Kidney epithelial cell (primary cell): ENCODE data around the gene DDC. TPM values are rescaled to one million over a fixed set of nuclear protein-coding genes. Genes with fewer than 3 reads are reported as not detected.

Experiments
- DNase-seq: peaks from one replicate; pipeline ENCODE4 v3.0.0-alpha.2; 2010; ENCODE audit warnings: low read depth
- H3K27me3 ChIP-seq: 2 replicates; pipeline ENCODE4 v1.6.0; 2011; ENCODE audit warnings: low read length; ENCODE audit not compliant: control insufficient read depth, insufficient read depth
- H3K36me3 ChIP-seq: 2 replicates; pipeline ENCODE4 v1.5.1; 2011; ENCODE audit warnings: low read length; ENCODE audit not compliant: control insufficient read depth, insufficient read depth
- H3K4me3 ChIP-seq: 2 replicates; pipeline ENCODE4 v1.5.1; 2011; ENCODE audit warnings: low read depth, mild to moderate bottlenecking, control low read depth, low read length
- CTCF ChIP-seq: IDR thresholded peaks from 2 replicates; pipeline ENCODE4 v1.5.1; 2011; ENCODE audit warnings: mild to moderate bottlenecking, moderate library complexity, low read length, control low read depth, inconsistent platforms; ENCODE audit not compliant: insufficient read depth, poor library complexity, severe bottlenecking
- total RNA-seq: library from RNA; depleted of rRNA; stranded (reverse); fragments of >200 nt; gene quantifications from 2 replicates; pipeline ENCODE4 v1.2.3, GENCODE V29; 2015

Gene DDC
- total RNA-seq, 1 donor from 2014 or later: not detected

- no peak for DNase-seq
- no peaks in the 10 kb centered on the region for H3K36me3 ChIP-seq
- H3K27me3 ChIP-seq: no peaks in the 10 kb centered on the region
- H3K4me3 ChIP-seq: no peak overlapping the region
- no peak for TF ChIP-seq CTCF
These were observed 69.5 kb downstream of the DDC start for GRCh38 chr7:50495746-50496145.

DNA sequence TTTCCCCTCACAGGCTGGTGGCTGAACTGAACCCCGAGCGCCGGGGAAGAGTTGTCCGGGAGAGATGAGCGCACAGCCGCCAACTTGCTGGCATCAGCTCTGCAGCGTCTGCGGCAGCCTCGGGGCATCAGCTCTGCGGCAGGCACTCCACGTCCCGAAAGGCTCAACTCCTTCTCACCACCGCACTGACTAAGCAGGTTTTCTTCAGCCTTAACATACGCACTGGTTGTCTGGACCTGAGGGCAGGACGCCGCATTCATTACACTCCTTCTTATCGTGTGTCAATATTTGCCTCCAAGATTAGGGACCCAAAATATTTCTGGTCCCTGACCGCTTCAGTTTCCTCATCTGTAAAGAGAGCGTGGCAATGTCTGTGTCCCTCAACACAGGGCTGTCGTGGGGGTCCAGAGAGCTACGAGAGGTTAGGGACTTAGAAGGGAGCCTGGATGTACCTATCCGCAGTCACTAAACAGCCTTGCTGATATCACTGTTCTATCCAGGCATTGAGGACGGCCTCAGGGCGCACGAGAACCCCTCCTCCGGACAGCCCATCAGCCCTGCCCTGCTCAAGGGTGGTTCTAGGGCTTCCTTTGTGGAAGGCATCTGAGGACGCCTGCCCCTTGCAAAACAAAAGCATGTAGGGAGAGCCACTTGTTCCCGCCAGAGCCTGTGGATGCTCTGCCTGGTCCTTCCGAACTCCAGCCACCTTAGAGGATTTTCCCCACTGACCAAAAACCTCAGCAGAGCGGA is 72.3 kb downstream of the DDC start:
- no peak overlapping the region for H3K4me3 ChIP-seq
- TF ChIP-seq CTCF: no peak
- H3K27me3 ChIP-seq: no peaks in the 10 kb centered on the region
- H3K36me3 ChIP-seq: no peaks in the 10 kb centered on the region
- no peak for DNase-seq

GRCh38 chr7:50491943-50492342 is 73.3 kb downstream of the DDC start:
- H3K36me3 ChIP-seq: no peaks in the 10 kb centered on the region
- TF ChIP-seq CTCF: no peak
- no peak overlapping the region for H3K4me3 ChIP-seq
- no peaks in the 10 kb centered on the region for H3K27me3 ChIP-seq
- DNase-seq: no peak

DNA sequence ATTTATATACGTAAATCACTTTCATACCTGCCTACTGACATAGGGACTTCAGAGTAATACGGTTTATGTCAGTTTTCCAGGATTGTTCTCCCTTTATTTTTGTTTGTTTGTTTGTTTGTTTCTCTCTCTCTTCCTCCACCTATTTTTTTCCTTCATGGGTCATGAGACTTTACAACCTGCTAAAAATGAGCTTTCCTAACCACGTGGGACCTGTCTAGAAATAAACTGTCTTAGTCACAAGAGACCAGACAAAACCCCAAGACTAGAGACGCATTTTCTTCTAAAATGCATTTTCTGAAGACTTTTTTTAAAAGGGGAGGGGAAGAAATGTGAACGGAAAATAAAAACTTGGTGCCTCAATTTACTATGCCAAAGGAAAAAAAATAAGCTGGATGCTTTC is 74.0 kb downstream of the DDC start:
- Histone ChIP-seq H3K4me3 (no peak overlapping the region), H3K36me3 (no peaks in the 10 kb centered on the region), H3K27me3 (no peaks in the 10 kb centered on the region)
- no peak for DNase-seq
- no peak for TF ChIP-seq CTCF

DNA sequence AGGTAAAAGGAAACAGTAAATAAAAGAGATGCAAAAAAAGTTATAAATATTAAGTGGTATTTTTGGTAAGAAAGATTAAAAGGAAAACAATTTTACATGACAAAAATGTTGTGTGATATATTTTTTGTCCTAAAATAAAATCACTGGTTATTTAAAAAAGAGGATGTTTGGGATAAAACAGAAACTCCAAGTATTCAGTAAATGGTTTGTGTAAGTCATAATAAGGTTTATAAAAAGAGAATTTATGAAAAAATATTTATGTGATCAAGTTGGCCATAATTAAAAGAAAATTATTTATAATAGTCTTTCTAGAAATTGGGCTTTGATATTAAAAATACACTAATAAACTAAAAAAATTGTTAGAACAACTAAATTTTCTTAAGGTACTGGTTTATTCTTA is 76.8 kb downstream of the DDC start:
- Histone ChIP-seq H3K36me3 (no peaks in the 10 kb centered on the region), H3K4me3 (no peak overlapping the region), H3K27me3 (no peaks in the 10 kb centered on the region)
- no peak for TF ChIP-seq CTCF
- no peak for DNase-seq

DNA sequence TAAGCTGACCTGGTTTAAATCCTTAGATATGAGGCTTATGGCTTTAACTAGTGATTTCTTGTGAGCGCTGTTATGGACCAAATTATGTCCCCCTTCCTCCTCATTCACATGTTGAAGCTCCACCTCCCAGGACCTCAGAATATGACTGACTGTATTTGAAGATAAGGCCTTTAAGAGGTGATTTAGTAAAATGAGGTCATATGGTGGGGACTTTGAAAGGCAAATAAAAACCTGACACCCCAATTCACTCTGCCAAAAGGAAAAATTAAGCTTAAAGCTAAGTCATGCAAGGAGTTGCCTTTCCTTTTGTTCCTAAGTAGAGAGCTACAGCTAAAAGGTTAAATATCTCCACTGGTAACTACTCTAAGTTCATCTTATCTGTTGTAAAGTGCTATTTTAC is 78.7 kb downstream of the DDC start:
- TF ChIP-seq CTCF: no peak
- H3K4me3 ChIP-seq: no peak overlapping the region
- no peaks in the 10 kb centered on the region for H3K36me3 ChIP-seq
- no peaks in the 10 kb centered on the region for H3K27me3 ChIP-seq
- no peak for DNase-seq
